ENCODE results near the gene ETAA1. TPM values are rescaled to one million over a fixed set of nuclear protein-coding genes. Genes with fewer than 3 reads are reported as not detected.

ETAA1 gene
- total and polyA plus RNA-seq, 2 of the 8 experiments (the other 6 are each of a cell fraction or from before 2014, with no cell fraction given): 5.9 to 27.1 TPM

- H2AK5ac ChIP-seq (ENCODE audit: low read depth, low read length): no peak overlapping the region
- DNase-seq (ENCODE audit: low read depth in 1 of 2, low spot score in 2 of 2) (no peak), FAIRE-seq (no peak)
- H4K8ac ChIP-seq (ENCODE audit: extremely low read depth, insufficient read depth, low read length): no peak overlapping the region
- H3K9me3 ChIP-seq (ENCODE audit: insufficient read depth in 2 of 2, low read depth in 1 of 2, low read length in 1 of 2): 0 out of 4 replicates have a peak, but pooled peaks cover 3% of the 10 kb centered on the region in 2 experiments
- no peak overlapping the region for H3K14ac ChIP-seq (ENCODE audit: insufficient read length)
- H4K91ac ChIP-seq (replicated peaks; ENCODE audit: insufficient read length, low read length): no peak overlapping the region
- H3K27ac ChIP-seq (ENCODE audit: low read depth, low read length): no peak overlapping the region
- H3K18ac ChIP-seq (ENCODE audit: extremely low read depth, low read length): no peak overlapping the region
- no peak overlapping the region for H2BK15ac ChIP-seq (ENCODE audit: low read length)
- CTCF ChIA-PET (ENCODE audit: partially characterized antibody): no interaction called here
- no peak overlapping the region for H4K5ac ChIP-seq (ENCODE audit: insufficient read length, low read depth, low read length)
- POLR2A ChIA-PET (ENCODE audit: partially characterized antibody): no interaction called here
- no peak overlapping the region for H2BK12ac ChIP-seq (ENCODE audit: low read depth, low read length)
- H2BK5ac ChIP-seq (ENCODE audit: low read depth, low read length): no peak overlapping the region
- TF ChIP-seq SIRT6 (IDR thresholded peaks at IDR 0.05; ENCODE audit: low read length) (no peak), YY1 (IDR thresholded peaks at IDR 0.05; ENCODE audit: low read depth, low read length) (no peak), TEAD4 (IDR thresholded peaks at IDR 0.05; ENCODE audit: low read depth, low read length) (no peak), CBX5 (IDR thresholded peaks at IDR 0.05; ENCODE audit: low read depth, low read length) (no peak), USF2 (IDR thresholded peaks at IDR 0.05; ENCODE audit: low read length) (no peak), POLR2A (IDR thresholded peaks at IDR 0.05; ENCODE audit: control extremely low read depth in 1 of 2, low read depth in 2 of 2, low read length in 2 of 2) (no peak), CTBP2 (IDR thresholded peaks at IDR 0.05; ENCODE audit: borderline replicate concordance, insufficient read depth, insufficient read length, low read length) (no peak), BRCA1 (IDR thresholded peaks at IDR 0.05; ENCODE audit: low read depth, low read length) (no peak), TAF1 (IDR thresholded peaks at IDR 0.05; ENCODE audit: low read depth, low read length) (no peak), RBBP5 (IDR thresholded peaks at IDR 0.05; ENCODE audit: borderline replicate concordance, low read depth, low read length) (no peak), GABPA (IDR thresholded peaks at IDR 0.05; ENCODE audit: borderline replicate concordance, insufficient read depth, low read length) (no peak), CEBPB (IDR thresholded peaks at IDR 0.05; ENCODE audit: low read depth, low read length) (no peak), CREB1 (IDR thresholded peaks at IDR 0.05) (no peak), RNF2 (IDR thresholded peaks at IDR 0.05; ENCODE audit: borderline replicate concordance, low read depth, low read length, missing control alignments, poor library complexity, severe bottlenecking) (no peak)
- no peak overlapping the region for H3K4me2 ChIP-seq (ENCODE audit: insufficient read depth in 1 of 2, low read depth in 2 of 2, low read length in 2 of 2)
- H3K79me1 ChIP-seq (ENCODE audit: low read depth, low read length): no peaks in the 10 kb centered on the region
- no peaks in the 10 kb centered on the region for H3K79me2 ChIP-seq (ENCODE audit: control insufficient read depth in 1 of 2, insufficient read depth in 2 of 2, low read length in 2 of 2)
- no peak overlapping the region for H3K4ac ChIP-seq (replicated peaks; ENCODE audit: insufficient read length, low read depth, low read length)
- no peaks in the 10 kb centered on the region for H3K4me1 ChIP-seq (replicated peaks in 1 of 4; ENCODE audit: control insufficient read depth in 3 of 4, insufficient read depth in 4 of 4, low read length in 3 of 4)
- H3K23me2 ChIP-seq (ENCODE audit: low read depth, low read length): no peaks in the 10 kb centered on the region
- H3K9ac ChIP-seq (replicated peaks in 1 of 4; ENCODE audit: extremely low read depth in 1 of 4, low read depth in 3 of 4, low read length in 3 of 4): no peak overlapping the region
- H2BK120ac ChIP-seq (replicated peaks; ENCODE audit: low read depth, low read length): no peak overlapping the region
- no peak overlapping the region for H3K56ac ChIP-seq (replicated peaks; ENCODE audit: insufficient read length, low read depth, low read length)
- no peaks in the 10 kb centered on the region for H3K36me3 ChIP-seq (ENCODE audit: control insufficient read depth in 2 of 4, insufficient read depth in 4 of 4, low read length in 3 of 4)
- no peak overlapping the region for H3K4me3 ChIP-seq (ENCODE audit: extremely low read depth in 1 of 4, insufficient read depth in 2 of 4, low read depth in 3 of 4, low read length in 4 of 4)
- H3K27me3 ChIP-seq (replicated peaks in 1 of 4; ENCODE audit: control insufficient read depth in 3 of 4, extremely low read depth in 1 of 4, insufficient read depth in 3 of 4, low read length in 3 of 4): peaks cover 0 to 1% (median 0%) of the 10 kb centered on the region in 4 experiments; a peak in 1 of 7 replicates
- H2BK20ac ChIP-seq (ENCODE audit: low read length): no peak overlapping the region
- H4K20me1 ChIP-seq (replicated peaks in 1 of 2; ENCODE audit: control insufficient read depth in 1 of 2, insufficient read depth in 2 of 2, low read length in 2 of 2): no peaks in the 10 kb centered on the region
- H2AFZ ChIP-seq (ENCODE audit: low read length): no peak overlapping the region
- H3K23ac ChIP-seq (ENCODE audit: insufficient read length): no peak overlapping the region
These were observed 30.2 kb upstream of the ETAA1 start for GRCh38 chr2:67366832-67367412.

Measured in H1 (cell line).